K562 (cell line): Measurements from ENCODE around the gene NUSAP1. TPM values are rescaled to one million over a fixed set of nuclear protein-coding genes. Genes with fewer than 3 reads are reported as not detected.

ENCODE experiments used
- ATAC-seq: fragments of 200-7000 bp; cut with Tn5 transposase; 3 replicates; pipeline ENCODE4 v1.9.1; 2020; ENCODE audit warnings: moderate library complexity
- BruUV-seq: library from RNA; stranded (reverse); fragments of 400-500 nt; replicated peaks from 2 replicates; lab custom pipeline; 2021; lab: Mats Ljungman, UMichigan
- CTCF ChIA-PET: fragments of 300-600 bp; formaldehyde crosslinking; extraction: SDS; loops from one replicate; lab custom pipeline; 2021; ENCODE audit warnings: low intra/inter-chr PET ratio; lab: Yijun Ruan, JAX
- POLR2A ChIA-PET: fragments of 300-600, 350-650 bp; sonication (Branson Sonifier 250); formaldehyde crosslinking; extraction: SDS; loops from one replicate; lab custom pipeline; 2021; ENCODE audit warnings: antibody characterized with exemption, inconsistent platforms; lab: Yijun Ruan, JAX
- DNase-seq, 4 experiments: peaks; one replicate each; pipeline versions ENCODE4 v3.0.0 to v3.0.0-alpha.2; 2011 to 2018; ENCODE audit warnings: low spot score in 3 of 4, mixed read lengths in 3 of 4; ENCODE audit errors: extremely low read depth in 1 of 4
- FAIRE-seq: peaks from 2 replicates; lab custom pipeline; 2011; peaks lifted over from hg19 to GRCh38; lab: Jason Lieb, UNC
- H2AFZ ChIP-seq: 2 replicates; pipeline ENCODE4 v1.6.0; 2011; ENCODE audit warnings: low read depth, low read length, control low read depth, inconsistent platforms
- H3K27ac ChIP-seq: fragments of 200-600 bp; 3 replicates; pipeline ENCODE4 v1.8.0; 2011; ENCODE audit warnings: low read depth, mild to moderate bottlenecking, control low read depth, inconsistent platforms, low read length, moderate library complexity, mixed read lengths; ENCODE audit errors: extremely low read depth
- H3K27me3 ChIP-seq, 2 experiments: fragments of 300-600 bp in 1 of 2; 2 replicates in 1 of 2; 3 replicates in 1 of 2; pipeline versions ENCODE4 v1.6.0 to v1.8.0; 2011; ENCODE audit warnings: inconsistent platforms in 2 of 2, low read length in 2 of 2, mild to moderate bottlenecking in 1 of 2, mixed read lengths in 1 of 2, moderate library complexity in 1 of 2; ENCODE audit not compliant: control insufficient read depth in 2 of 2, insufficient read depth in 2 of 2
- H3K36me3 ChIP-seq: fragments of 300-600 bp; 3 replicates; pipeline ENCODE4 v1.8.0; 2011; ENCODE audit warnings: mild to moderate bottlenecking, low read length, inconsistent platforms; ENCODE audit not compliant: control insufficient read depth, insufficient read depth
- H3K4me1 ChIP-seq, 2 experiments: fragments of 200-600 bp in 1 of 2; replicated peaks in 1 of 2; 2 replicates in 1 of 2; 3 replicates in 1 of 2; pipeline versions ENCODE4 v1.5.1 to v1.8.0; 2011; ENCODE audit warnings: inconsistent platforms in 2 of 2, low read length in 2 of 2, mild to moderate bottlenecking in 1 of 2, mixed read lengths in 1 of 2, moderate library complexity in 1 of 2; ENCODE audit not compliant: control insufficient read depth in 2 of 2, insufficient read depth in 2 of 2
- H3K4me2 ChIP-seq: 2 replicates; pipeline ENCODE4 v1.6.1; 2011; ENCODE audit warnings: low read length, control low read depth, inconsistent platforms, mixed read lengths; ENCODE audit not compliant: insufficient read depth
- H3K4me3 ChIP-seq: fragments of 200-600 bp; sonication (generic), shearing (Covaris generic); 2 replicates; pipeline ENCODE4 v1.5.1; 2016; ENCODE audit warnings: control low read depth, inconsistent platforms
- H3K79me2 ChIP-seq: fragments of 200-600 bp; 3 replicates; pipeline ENCODE4 v1.8.0; 2011; ENCODE audit warnings: low read length, inconsistent platforms; ENCODE audit not compliant: control insufficient read depth, insufficient read depth
- H3K9ac ChIP-seq, 2 experiments: 2 replicates each; pipeline versions ENCODE4 v1.6.0 to v1.6.1; 2011; ENCODE audit warnings: low read depth in 2 of 2, low read length in 2 of 2, control low read depth in 1 of 2, inconsistent platforms in 1 of 2, mild to moderate bottlenecking in 1 of 2, mixed read lengths in 1 of 2; ENCODE audit not compliant: insufficient read depth in 1 of 2
- H3K9me1 ChIP-seq: one replicate; pipeline ENCODE4 v1.6.0; 2011; ENCODE audit warnings: inconsistent platforms, mild to moderate bottlenecking, low read length, moderate library complexity; ENCODE audit not compliant: control insufficient read depth, insufficient read depth
- H3K9me3 ChIP-seq: replicated peaks from 2 replicates; pipeline ENCODE4 v1.5.1; 2011; ENCODE audit warnings: low read depth, low read length, inconsistent platforms; ENCODE audit not compliant: control insufficient read depth, insufficient read depth
- H4K20me1 ChIP-seq: replicated peaks from 2 replicates; pipeline ENCODE4 v1.6.1; 2011; ENCODE audit warnings: low read length, inconsistent platforms, mixed read lengths; ENCODE audit not compliant: control insufficient read depth, insufficient read depth
- ATF7 ChIP-seq: fragments of 450-650 bp; IDR thresholded peaks from 2 replicates; pipeline ENCODE4 v1.7.1; 2014; ENCODE audit warnings: mild to moderate bottlenecking, moderate library complexity
- COPS2 ChIP-seq: fragments of 450-650 bp; conservative IDR thresholded peaks from 2 replicates; pipeline ENCODE4 v1.6.1; 2016; ENCODE audit warnings: mild to moderate bottlenecking, moderate library complexity
- HMGN3 ChIP-seq: IDR thresholded peaks from 2 replicates; pipeline ENCODE4 v1.6.1; 2011; ENCODE audit warnings: borderline replicate concordance, low read depth, mild to moderate bottlenecking, mixed read lengths, low read length; ENCODE audit not compliant: insufficient read length; ENCODE audit errors: extremely low read depth
- KDM2B ChIP-seq: fragments of 250-450 bp; sonication (Bioruptor Pico); IDR thresholded peaks from 2 replicates; pipeline ENCODE4 v1.8.0; 2021; ENCODE audit warnings: mild to moderate bottlenecking, moderate library complexity
- KLF16 ChIP-seq: IDR thresholded peaks from 2 replicates; pipeline ENCODE4 v1.6.1; 2016; ENCODE audit warnings: antibody characterized with exemption
- POLR2A ChIP-seq: fragments of 450-650 bp; conservative IDR thresholded peaks from 2 replicates; pipeline ENCODE4 v1.6.1; 2016
- RBM34 ChIP-seq: fragments of 200-400 bp; formaldehyde crosslinking; IDR thresholded peaks from 2 replicates; pipeline ENCODE4 v1.6.1; 2018; ENCODE audit warnings: low read length, borderline replicate concordance; ENCODE audit not compliant: insufficient read depth
- SIRT6 ChIP-seq: IDR thresholded peaks from one replicate; pipeline ENCODE4 v1.6.1; 2012; ENCODE audit warnings: low read depth, mild to moderate bottlenecking, control low read depth, inconsistent platforms, low read length, moderate library complexity
- SRF ChIP-seq, 2 experiments: fragments of 250-450, 450-650 bp in 1 of 2; sonication (Bioruptor Pico) in 1 of 2; sonication (generic) in 1 of 2; formaldehyde crosslinking; IDR thresholded peaks; 2 replicates each; pipeline versions ENCODE4 v1.5.0 to v1.5.1; 2020 to 2022; ENCODE audit warnings: mild to moderate bottlenecking in 1 of 2, missing genetic modification reagents in 1 of 2
- TFAM ChIP-seq: fragments of 250-450 bp; sonication (Bioruptor Pico); conservative IDR thresholded peaks from 2 replicates; pipeline ENCODE4 v1.5.0; 2021; ENCODE audit warnings: mild to moderate bottlenecking, moderate library complexity
- TGIF2 ChIP-seq: sonication (generic); formaldehyde crosslinking; IDR thresholded peaks from 2 replicates; pipeline ENCODE4 v1.8.1; 2022; ENCODE audit warnings: mild to moderate bottlenecking, missing genetic modification reagents, moderate library complexity
- ZBTB8A ChIP-seq: fragments of 450-650 bp; IDR thresholded peaks from 2 replicates; pipeline ENCODE4 v1.6.1; 2018; ENCODE audit warnings: mild to moderate bottlenecking, moderate library complexity; ENCODE audit not compliant: partially characterized antibody
- ZFP36 ChIP-seq: fragments of 150-350 bp; IDR thresholded peaks from 2 replicates; pipeline ENCODE4 v1.6.1; 2018; ENCODE audit warnings: low read length, low read depth; ENCODE audit not compliant: partially characterized antibody
- ZNF79 ChIP-seq: fragments of 250-450 bp; sonication (Bioruptor Pico); IDR thresholded peaks from 2 replicates; pipeline ENCODE4 v1.4.0; 2020; ENCODE audit warnings: low read depth, mild to moderate bottlenecking, moderate library complexity
- WGBS: fragments of 100-300 bp; shearing (Covaris generic); methylation state at CpG from one replicate; pipeline ENCODE4 v1.1.6; 2016; ENCODE audit warnings: low coverage, mixed read lengths; ENCODE audit not compliant: insufficient coverage; ENCODE audit errors: missing lambda C conversion rate; 5-methylcytosine and 5-hydroxymethylcytosine counted together
- in situ Hi-C: fragments of 300-500 bp; cut with MboI; formaldehyde crosslinking; loops from 4 replicates; pipeline ENCODE4 v1.15.0; 2018; ENCODE audit warnings: inconsistent platforms, mixed read lengths
- intact Hi-C: fragments of 100-400 bp; cut with micrococcal nuclease; formaldehyde crosslinking; loops from 2 replicates; pipeline ENCODE4 v1.14.2; 2022
- polyA plus RNA-seq, 8 experiments: library from polyadenylated mRNA; depleted of rRNA in 4 of 8; stranded (reverse) in 5 of 8; unstranded in 3 of 8; fragments of >200 nt; fragmentation: Nextera tagmentation in 2 of 8; fragmentation: Illumina TruSeq in 1 of 8; extraction: Ambion mirVana in 2 of 8; extraction: Trizol in 1 of 8; gene quantifications; 2 replicates each; pipeline versions ENCODE4 v1.2.1 to v1.2.3, GENCODE V29; 2011 to 2014; ENCODE audit warnings: inconsistent platforms in 1 of 8, missing spikeins in 1 of 8
- total RNA-seq, 7 experiments: library from RNA; depleted of rRNA in 6 of 7; stranded (reverse); fragments of >200 nt in 6 of 7; fragmentation: Illumina TruSeq in 2 of 7; extraction: Trizol in 2 of 7; gene quantifications; 2 replicates each; pipeline versions ENCODE4 v1.2.1 to v1.2.3, GENCODE V29; 2011 to 2021; ENCODE audit warnings: low replicate concordance in 1 of 7
- TF ChIP-seq, protein P1 (sequence below): fragments of 450-650 bp; IDR thresholded peaks from 2 replicates; pipeline ENCODE4 v1.6.1; 2016; ENCODE audit warnings: low read depth
- TF ChIP-seq, protein P2 (sequence below): fragments of 250-450 bp; sonication (Bioruptor Pico); IDR thresholded peaks from 2 replicates; pipeline ENCODE4 v1.6.1; 2021; ENCODE audit warnings: mild to moderate bottlenecking

NUSAP1 gene
- total and polyA plus RNA-seq, 9 of the 15 experiments (the other 6 are each of a cell fraction or from before 2014, with no cell fraction given): 119 to 266 (median 227) TPM

DNA sequence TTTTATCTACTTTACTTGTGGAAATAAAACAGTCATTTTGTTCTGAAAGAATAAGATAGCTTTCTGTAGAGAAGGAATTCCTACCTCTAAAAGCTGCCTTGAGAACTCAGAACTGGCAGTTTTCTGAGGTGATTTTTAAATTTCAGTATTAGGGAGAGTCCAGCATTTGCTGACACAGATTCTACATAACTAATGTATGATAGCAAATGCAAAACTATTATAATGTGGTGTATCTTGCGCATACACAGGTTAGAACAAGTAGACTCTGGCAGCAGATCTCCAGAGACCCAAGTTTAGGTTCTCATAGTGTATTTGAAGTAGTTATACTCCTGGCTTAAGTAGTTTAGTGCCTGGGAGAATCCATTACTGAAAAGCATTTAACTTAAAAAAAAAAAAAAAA lies 31.1 kb upstream of the NUSAP1 start:
- Histone ChIP-seq H3K36me3 (peaks cover 65% of the 10 kb centered on the region; the same call in 1 of the 3 replicates), H3K4me2 (no peak overlapping the region), H3K4me1 (no peaks in the 10 kb centered on the region), H3K9ac (no peak overlapping the region), H3K9me1 (no peaks in the 10 kb centered on the region), H3K27ac (no peak overlapping the region), H3K27me3 (no peaks in the 10 kb centered on the region), H3K9me3 (no peaks in the 10 kb centered on the region), H3K79me2 (0 out of 3 replicates have a peak, but pooled peaks cover 2% of the 10 kb centered on the region), H3K4me3 (no peak overlapping the region), H2AFZ (no peak overlapping the region), H4K20me1 (no peaks in the 10 kb centered on the region)
- WGBS: 100% methylated on average over 1 of the region's 1 CpG
- POLR2A ChIA-PET: interaction anchor here (0.8 to 1.6 kb wide), 3 partner anchors 9 to 70 kb away, joined by 3 to 5 read pairs (median 4); partner anchors contain the start of genes NUSAP1 and OIP5
- BruUV-seq: no TSS peak
- no peak for DNase-seq
- FAIRE-seq: no peak
- intact Hi-C loops (no loop called here), in situ Hi-C loops (no loop called here)
- CTCF ChIA-PET: no interaction called here
- ATAC-seq: no peak
- TF ChIP-seq, protein P1, sequence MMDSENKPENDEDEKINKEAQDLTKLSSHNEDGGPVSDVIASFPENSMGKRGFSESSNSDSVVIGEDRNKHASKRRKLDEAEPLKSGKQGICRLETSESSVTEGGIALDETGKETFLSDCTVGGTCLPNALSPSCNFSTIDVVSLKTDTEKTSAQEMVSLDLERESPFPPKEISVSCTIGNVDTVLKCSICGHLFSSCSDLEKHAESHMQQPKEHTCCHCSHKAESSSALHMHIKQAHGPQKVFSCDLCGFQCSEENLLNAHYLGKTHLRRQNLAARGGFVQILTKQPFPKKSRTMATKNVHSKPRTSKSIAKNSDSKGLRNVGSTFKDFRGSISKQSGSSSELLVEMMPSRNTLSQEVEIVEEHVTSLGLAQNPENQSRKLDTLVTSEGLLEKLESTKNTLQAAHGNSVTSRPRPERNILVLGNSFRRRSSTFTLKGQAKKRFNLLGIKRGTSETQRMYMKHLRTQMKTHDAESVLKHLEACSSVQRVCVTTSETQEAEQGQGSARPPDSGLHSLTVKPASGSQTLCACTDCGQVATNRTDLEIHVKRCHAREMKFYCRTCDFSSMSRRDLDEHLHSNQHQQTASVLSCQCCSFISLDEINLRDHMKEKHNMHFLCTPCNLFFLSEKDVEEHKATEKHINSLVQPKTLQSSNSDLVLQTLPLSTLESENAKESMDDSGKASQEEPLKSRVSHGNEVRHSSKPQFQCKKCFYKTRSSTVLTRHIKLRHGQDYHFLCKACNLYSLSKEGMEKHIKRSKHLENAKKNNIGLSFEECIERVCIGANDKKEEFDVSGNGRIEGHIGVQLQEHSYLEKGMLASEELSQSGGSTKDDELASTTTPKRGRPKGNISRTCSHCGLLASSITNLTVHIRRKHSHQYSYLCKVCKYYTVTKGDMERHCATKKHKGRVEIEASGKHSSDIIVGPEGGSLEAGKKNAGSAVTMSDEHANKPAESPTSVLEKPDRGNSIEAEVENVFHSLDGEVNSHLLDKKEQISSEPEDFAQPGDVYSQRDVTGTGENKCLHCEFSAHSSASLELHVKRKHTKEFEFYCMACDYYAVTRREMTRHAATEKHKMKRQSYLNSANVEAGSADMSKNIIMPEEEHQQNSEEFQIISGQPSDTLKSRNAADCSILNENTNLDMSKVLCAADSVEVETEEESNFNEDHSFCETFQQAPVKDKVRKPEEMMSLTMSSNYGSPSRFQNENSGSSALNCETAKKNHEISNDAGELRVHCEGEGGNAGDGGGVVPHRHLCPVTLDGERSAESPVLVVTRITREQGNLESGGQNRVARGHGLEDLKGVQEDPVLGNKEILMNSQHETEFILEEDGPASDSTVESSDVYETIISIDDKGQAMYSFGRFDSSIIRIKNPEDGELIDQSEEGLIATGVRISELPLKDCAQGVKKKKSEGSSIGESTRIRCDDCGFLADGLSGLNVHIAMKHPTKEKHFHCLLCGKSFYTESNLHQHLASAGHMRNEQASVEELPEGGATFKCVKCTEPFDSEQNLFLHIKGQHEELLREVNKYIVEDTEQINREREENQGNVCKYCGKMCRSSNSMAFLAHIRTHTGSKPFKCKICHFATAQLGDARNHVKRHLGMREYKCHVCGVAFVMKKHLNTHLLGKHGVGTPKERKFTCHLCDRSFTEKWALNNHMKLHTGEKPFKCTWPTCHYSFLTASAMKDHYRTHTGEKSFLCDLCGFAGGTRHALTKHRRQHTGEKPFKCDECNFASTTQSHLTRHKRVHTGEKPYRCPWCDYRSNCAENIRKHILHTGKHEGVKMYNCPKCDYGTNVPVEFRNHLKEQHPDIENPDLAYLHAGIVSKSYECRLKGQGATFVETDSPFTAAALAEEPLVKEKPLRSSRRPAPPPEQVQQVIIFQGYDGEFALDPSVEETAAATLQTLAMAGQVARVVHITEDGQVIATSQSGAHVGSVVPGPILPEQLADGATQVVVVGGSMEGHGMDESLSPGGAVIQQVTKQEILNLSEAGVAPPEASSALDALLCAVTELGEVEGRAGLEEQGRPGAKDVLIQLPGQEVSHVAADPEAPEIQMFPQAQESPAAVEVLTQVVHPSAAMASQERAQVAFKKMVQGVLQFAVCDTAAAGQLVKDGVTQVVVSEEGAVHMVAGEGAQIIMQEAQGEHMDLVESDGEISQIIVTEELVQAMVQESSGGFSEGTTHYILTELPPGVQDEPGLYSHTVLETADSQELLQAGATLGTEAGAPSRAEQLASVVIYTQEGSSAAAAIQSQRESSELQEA: no peak
- TF ChIP-seq KDM2B (CRISPR knock-in tag) (no peak), TFAM (CRISPR knock-in tag) (no peak), ZNF79 (CRISPR knock-in tag) (no peak), POLR2A (no peak), SIRT6 (no peak), ZFP36 (no peak), ZBTB8A (no peak), ATF7 (no peak), SRF (CRISPR knock-in tag; IDR thresholded peaks at IDR 0.05) (no peak), HMGN3 (no peak), TGIF2 (CRISPR knock-in tag) (no peak), COPS2 (no peak), KLF16 (no peak), RBM34 (no peak)
- TF ChIP-seq, protein P2, sequence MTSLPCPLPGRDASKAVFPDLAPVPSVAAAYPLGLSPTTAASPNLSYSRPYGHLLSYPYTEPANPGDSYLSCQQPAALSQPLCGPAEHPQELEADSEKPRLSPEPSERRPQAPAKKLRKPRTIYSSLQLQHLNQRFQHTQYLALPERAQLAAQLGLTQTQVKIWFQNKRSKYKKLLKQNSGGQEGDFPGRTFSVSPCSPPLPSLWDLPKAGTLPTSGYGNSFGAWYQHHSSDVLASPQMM (CRISPR knock-in tag): no peak
